Thyroid gland (tissue), 4 donors: ENCODE results near the gene SFTPA2.
"Not testable (repeated sequence)": the region's sequence is repeated elsewhere in the genome, so short reads cannot be mapped to it uniquely, and the experiment has no call there.

Experiments used
- POLR2A ChIP-seq, 2 donors: fragments of 450-650 bp; IDR thresholded peaks; one replicate each; pipeline ENCODE4 v1.6.1; 2017; ENCODE audit warnings: antibody characterized with exemption in 2 of 2, mild to moderate bottlenecking in 2 of 2, moderate library complexity in 1 of 2
- TF ChIP-seq, protein P1 (sequence below), 6 experiments: fragments of 200-600 bp in 3 of 6; fragments of 450-650 bp in 3 of 6; sonication (generic) in 3 of 6; IDR thresholded peaks; one replicate each; pipeline ENCODE4 v1.5.1; 2016 to 2019; ENCODE audit warnings: antibody characterized with exemption in 6 of 6, mild to moderate bottlenecking in 2 of 6, inconsistent platforms in 1 of 6, moderate library complexity in 1 of 6

DNA sequence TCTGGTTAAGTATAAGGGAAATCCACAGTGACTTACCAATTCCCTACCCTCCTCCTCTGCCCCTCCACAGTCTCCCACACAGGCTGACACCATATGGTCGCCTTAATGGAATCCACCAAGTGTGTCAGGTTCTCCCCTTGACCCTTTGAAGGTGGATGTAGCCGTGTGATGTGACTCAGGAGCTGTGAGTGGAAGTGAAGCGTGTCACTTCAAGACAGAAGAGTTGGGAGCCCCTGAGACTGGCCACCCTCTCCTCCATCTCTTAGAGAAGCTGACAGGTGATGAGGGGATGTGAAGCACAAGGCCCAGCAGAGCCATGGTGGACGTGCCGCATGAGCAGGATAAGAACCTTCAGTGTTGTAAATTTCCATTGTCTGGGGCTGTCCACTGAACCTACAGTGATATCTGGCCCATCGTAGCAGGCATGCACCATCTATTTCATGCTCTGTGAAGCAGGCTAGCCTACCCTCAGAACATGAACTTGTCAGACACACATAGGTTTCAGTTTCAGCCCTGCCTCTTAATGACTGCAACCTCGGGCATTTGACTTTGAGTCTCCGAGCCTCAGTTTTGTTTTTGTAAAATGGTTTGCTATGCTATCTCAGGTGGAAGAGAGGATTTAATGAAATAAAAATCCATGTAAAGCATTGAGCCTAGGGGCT, 35.0 kb downstream of the SFTPA2 start:
- TF ChIP-seq, protein P1, sequence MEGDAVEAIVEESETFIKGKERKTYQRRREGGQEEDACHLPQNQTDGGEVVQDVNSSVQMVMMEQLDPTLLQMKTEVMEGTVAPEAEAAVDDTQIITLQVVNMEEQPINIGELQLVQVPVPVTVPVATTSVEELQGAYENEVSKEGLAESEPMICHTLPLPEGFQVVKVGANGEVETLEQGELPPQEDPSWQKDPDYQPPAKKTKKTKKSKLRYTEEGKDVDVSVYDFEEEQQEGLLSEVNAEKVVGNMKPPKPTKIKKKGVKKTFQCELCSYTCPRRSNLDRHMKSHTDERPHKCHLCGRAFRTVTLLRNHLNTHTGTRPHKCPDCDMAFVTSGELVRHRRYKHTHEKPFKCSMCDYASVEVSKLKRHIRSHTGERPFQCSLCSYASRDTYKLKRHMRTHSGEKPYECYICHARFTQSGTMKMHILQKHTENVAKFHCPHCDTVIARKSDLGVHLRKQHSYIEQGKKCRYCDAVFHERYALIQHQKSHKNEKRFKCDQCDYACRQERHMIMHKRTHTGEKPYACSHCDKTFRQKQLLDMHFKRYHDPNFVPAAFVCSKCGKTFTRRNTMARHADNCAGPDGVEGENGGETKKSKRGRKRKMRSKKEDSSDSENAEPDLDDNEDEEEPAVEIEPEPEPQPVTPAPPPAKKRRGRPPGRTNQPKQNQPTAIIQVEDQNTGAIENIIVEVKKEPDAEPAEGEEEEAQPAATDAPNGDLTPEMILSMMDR (IDR thresholded peaks at IDR 0.05): not testable (repeated sequence)
- TF ChIP-seq POLR2A (IDR thresholded peaks at IDR 0.05): not testable (repeated sequence)
